ENCODE data around the gene FANK1.
"Not testable (repeated sequence)": the region's sequence is repeated elsewhere in the genome, so short reads cannot be mapped to it uniquely, and the experiment has no call there.

- TF ChIP-seq TARDBP (IDR thresholded peaks at IDR 0.05); FOXA1 (IDR thresholded peaks at IDR 0.05); FOXK2 (IDR thresholded peaks at IDR 0.05); CTBP1 (IDR thresholded peaks at IDR 0.05; ENCODE audit: borderline replicate concordance): not testable (repeated sequence)
Observed at GRCh38 chr10:125889441-125889840, 6.9 kb upstream of the FANK1 start.
